NT2/D1 (cell line): Measurements from ENCODE around the gene FAM156A.
"Not testable (repeated sequence)": the region's sequence is repeated elsewhere in the genome, so short reads cannot be mapped to it uniquely, and the experiment has no call there.

Source experiments
- DNase-seq: peaks from one replicate; pipeline ENCODE4 v3.0.0-alpha.2; 2011; ENCODE audit warnings: low read depth, low spot score
- H3K27me3 ChIP-seq: 2 replicates; pipeline ENCODE4 v1.6.0; 2011; ENCODE audit warnings: mild to moderate bottlenecking; ENCODE audit not compliant: insufficient read length, insufficient read depth
- H3K36me3 ChIP-seq: 2 replicates; pipeline ENCODE4 v1.6.1; 2011; ENCODE audit warnings: mild to moderate bottlenecking, low read length, mixed read lengths; ENCODE audit not compliant: insufficient read depth, insufficient read length
- H3K4me1 ChIP-seq: 2 replicates; pipeline ENCODE4 v1.5.1; 2011; ENCODE audit not compliant: insufficient read depth, insufficient read length
- H3K4me3 ChIP-seq: 2 replicates; pipeline ENCODE4 v1.5.1; 2011; ENCODE audit warnings: low read depth; ENCODE audit not compliant: insufficient read length
- H3K9ac ChIP-seq: 2 replicates; pipeline ENCODE4 v1.6.0; 2011; ENCODE audit warnings: low read depth; ENCODE audit not compliant: insufficient read length
- H3K9me3 ChIP-seq: 2 replicates; pipeline ENCODE4 v1.5.1; 2011; ENCODE audit warnings: mild to moderate bottlenecking, low read length; ENCODE audit not compliant: insufficient read depth
- SUZ12 ChIP-seq: IDR thresholded peaks from 2 replicates; pipeline ENCODE4 v1.6.1; 2011; ENCODE audit not compliant: insufficient read length, insufficient read depth; ENCODE audit errors: extremely low read depth
- YY1 ChIP-seq: IDR thresholded peaks from 2 replicates; pipeline ENCODE4 v1.6.1; 2011; ENCODE audit not compliant: insufficient read length, insufficient read depth
- ZNF274 ChIP-seq: IDR thresholded peaks from 2 replicates; pipeline ENCODE4 v1.6.1; 2011; ENCODE audit warnings: mild to moderate bottlenecking, low read depth, low read length

Gene FAM156A

GRCh38 chrX:52995987-52996331, 37.6 kb upstream of the FAM156A start:
- no peak for DNase-seq
- TF ChIP-seq YY1 (no peak), SUZ12 (no peak), ZNF274 (no peak)
- no peaks in the 10 kb centered on the region for H3K27me3 ChIP-seq
- H3K36me3 ChIP-seq, result no peaks in the 10 kb centered on the region
- H3K4me1 ChIP-seq, result no peaks in the 10 kb centered on the region
- H3K9me3 ChIP-seq, result no peaks in the 10 kb centered on the region
- H3K9ac ChIP-seq, result no peak overlapping the region
- peak overlapping the region; percentile 73 for H3K4me3 ChIP-seq

DNA sequence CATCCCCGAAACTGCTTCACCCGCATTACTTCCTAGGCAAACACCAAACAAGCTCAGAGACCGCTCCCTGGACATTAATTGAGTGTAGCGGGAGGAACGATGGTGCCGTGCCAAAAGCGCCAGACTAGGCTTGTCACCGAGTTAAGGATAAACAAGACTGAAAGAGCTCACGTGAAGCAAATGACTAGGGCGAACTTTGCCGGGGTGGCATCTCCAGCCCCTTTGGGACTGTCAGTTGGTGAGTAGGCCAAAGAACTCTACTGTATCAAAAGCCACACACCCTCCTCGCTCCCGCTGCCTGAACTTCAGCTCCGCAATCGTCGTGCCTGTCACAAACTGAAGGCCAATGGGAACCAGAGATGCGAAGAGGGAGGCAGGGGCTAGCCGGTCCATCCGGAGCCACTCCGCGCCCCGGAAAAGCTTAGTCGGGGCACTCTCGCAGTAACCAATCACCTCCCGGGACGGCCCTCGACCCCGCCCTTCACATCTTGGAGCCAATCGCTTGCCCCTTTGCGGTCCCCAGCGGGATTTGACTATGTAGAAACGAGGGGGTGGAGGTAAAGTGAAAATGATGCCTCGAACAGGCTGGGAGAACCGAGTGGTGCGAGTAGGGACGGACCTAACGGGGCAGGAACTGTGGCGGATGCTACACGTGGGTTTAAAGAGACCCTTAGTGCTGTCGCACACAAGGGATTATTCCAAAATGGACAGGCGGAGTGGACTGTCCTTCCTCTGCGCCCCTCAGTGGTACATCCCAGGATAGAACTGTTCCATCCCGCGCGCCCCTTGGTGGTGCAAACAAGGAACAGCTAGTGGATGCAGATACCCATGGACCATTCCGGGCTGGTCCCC, 37.0 kb upstream of the FAM156A start:
- Histone ChIP-seq H3K4me3 (peak overlapping the region; percentile 73), H3K9ac (peak overlapping the region; percentile 94), H3K9me3 (no peaks in the 10 kb centered on the region), H3K36me3 (no peaks in the 10 kb centered on the region), H3K27me3 (no peaks in the 10 kb centered on the region), H3K4me1 (no peaks in the 10 kb centered on the region)
- TF ChIP-seq SUZ12 (no peak), YY1 (no peak), ZNF274 (no peak)
- peak; percentile 89 for DNase-seq

DNA sequence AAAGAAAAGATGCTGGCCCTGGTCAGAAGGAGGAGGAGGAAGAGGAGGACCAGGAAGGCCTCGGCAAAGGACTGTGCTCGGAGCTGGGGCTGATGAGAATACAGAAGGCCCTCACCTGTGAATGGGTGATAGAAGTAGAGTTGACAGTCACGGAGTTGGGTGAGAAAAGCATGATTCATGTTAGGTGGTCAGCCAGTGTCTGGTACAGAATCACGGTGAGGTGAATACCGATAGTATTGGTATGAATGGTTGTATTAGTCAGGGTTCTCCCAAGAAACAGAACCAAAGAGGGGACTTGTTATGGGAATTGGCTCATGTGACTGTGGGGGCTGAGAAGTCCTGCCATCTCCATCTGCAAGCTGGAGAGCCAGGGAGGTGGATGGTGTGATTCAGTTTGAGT, 32.5 kb upstream of the FAM156A start:
- Histone ChIP-seq H3K27me3 (no peaks in the 10 kb centered on the region), H3K9ac (no peak overlapping the region), H3K4me3 (no peak overlapping the region), H3K4me1 (peaks cover 2% of the 10 kb centered on the region), H3K9me3 (no peaks in the 10 kb centered on the region), H3K36me3 (peaks cover 6% of the 10 kb centered on the region)
- TF ChIP-seq ZNF274, result no peak
- no peak for TF ChIP-seq SUZ12
- TF ChIP-seq YY1, result no peak
- DNase-seq, result no peak

- not testable (repeated sequence) for H3K9me3 ChIP-seq, H3K27me3 ChIP-seq, H3K36me3 ChIP-seq, H3K4me1 ChIP-seq, H3K9ac ChIP-seq, H3K4me3 ChIP-seq
- DNase-seq, result peak; percentile 64
Observed at GRCh38 chrX:52990011-52990631, 31.8 kb upstream of the FAM156A start.

DNA sequence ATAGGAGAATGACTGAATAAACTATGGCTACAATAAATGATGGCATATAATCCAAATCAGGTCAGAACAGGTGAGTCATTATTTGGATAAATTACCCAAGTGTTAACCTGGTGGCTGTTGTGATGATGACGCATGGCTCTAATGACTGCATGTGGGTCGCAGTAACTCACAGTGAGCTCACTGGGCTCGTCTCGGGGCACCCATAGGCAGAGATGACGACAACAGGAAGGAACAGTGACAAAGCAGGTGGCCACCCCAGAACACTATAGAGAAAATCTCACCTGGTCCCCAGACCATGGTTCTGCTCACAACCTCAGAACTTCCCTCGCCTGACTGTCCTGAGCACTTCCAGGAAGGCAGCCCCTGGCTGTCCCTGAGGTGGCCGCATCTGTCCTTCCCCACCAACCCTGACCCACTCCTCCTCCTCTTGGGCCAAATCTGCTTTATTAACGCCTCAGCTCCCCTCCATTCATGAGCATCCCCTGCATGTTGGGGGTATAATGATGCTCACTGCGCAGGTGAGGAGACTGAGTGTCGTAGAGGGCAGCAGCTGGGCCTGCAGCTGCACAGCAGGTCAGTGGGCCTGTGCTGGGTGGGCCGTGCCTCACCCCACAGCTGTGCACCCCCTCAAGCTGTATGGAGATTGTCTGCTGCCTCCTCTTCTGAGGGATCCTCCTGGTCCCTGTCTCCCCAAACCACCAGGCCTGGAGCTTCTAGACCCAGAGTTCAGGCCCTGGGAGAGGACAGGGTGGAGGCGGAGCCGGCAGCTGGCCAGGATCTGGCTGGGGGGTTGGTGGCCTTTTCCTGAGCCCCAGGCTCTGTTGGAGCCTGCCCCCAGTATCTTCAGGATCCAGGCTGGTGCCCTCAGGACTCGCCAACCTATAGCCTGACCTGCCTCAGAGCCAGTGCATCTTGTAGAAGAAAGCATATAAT, 30.9 kb upstream of the FAM156A start:
- peak overlapping the region; percentile 61 for H3K9ac ChIP-seq
- no peaks in the 10 kb centered on the region for H3K9me3 ChIP-seq
- no peak overlapping the region for H3K4me3 ChIP-seq
- TF ChIP-seq YY1, result no peak
- TF ChIP-seq ZNF274, result no peak
- no peak for TF ChIP-seq SUZ12
- H3K4me1 ChIP-seq, result peaks cover 2% of the 10 kb centered on the region
- DNase-seq, result no peak
- H3K36me3 ChIP-seq, result peaks cover 6% of the 10 kb centered on the region
- H3K27me3 ChIP-seq, result no peaks in the 10 kb centered on the region

- Histone ChIP-seq H3K36me3 (no peaks in the 10 kb centered on the region), H3K9ac (no peak overlapping the region), H3K9me3 (no peaks in the 10 kb centered on the region), H3K4me3 (no peak overlapping the region), H3K4me1 (no peaks in the 10 kb centered on the region), H3K27me3 (no peaks in the 10 kb centered on the region)
- DNase-seq, result no peak
- no peak for TF ChIP-seq ZNF274
- TF ChIP-seq YY1, result no peak
- TF ChIP-seq SUZ12, result no peak
Observed at GRCh38 chrX:52983321-52984000, 25.1 kb upstream of the FAM156A start.

- DNase-seq, result no peak
- TF ChIP-seq SUZ12 (no peak), YY1 (no peak), ZNF274 (no peak)
- Histone ChIP-seq H3K27me3 (no peaks in the 10 kb centered on the region), H3K9me3 (no peaks in the 10 kb centered on the region), H3K36me3 (no peaks in the 10 kb centered on the region), H3K9ac (no peak overlapping the region), H3K4me3 (no peak overlapping the region), H3K4me1 (no peaks in the 10 kb centered on the region)
Observed at GRCh38 chrX:52979993-52980392, 21.7 kb upstream of the FAM156A start.
